Neuronal stem cell (in vitro differentiated cells): Measurements from ENCODE around the gene TCEAL8.

ENCODE experiments used
- DNase-seq: peaks from one replicate; pipeline ENCODE4 v3.0.0-alpha.2; 2013; ENCODE audit warnings: low spot score
- H2AFZ ChIP-seq: one replicate; pipeline ENCODE4 v1.6.1; 2013; ENCODE audit warnings: mild to moderate bottlenecking, low read length, inconsistent platforms
- H2AK5ac ChIP-seq: 2 replicates; pipeline ENCODE4 v1.6.1; 2013; ENCODE audit warnings: low read depth, mild to moderate bottlenecking, inconsistent platforms, low read length, moderate library complexity, mixed read lengths
- H2BK120ac ChIP-seq: 2 replicates; pipeline ENCODE4 v1.6.1; 2013; ENCODE audit warnings: low read depth, mild to moderate bottlenecking, inconsistent platforms, low read length, moderate library complexity, mixed read lengths
- H2BK12ac ChIP-seq: one replicate; pipeline ENCODE4 v1.6.1; 2013; ENCODE audit warnings: low read length, inconsistent platforms
- H2BK15ac ChIP-seq: 2 replicates; pipeline ENCODE4 v1.6.1; 2013; ENCODE audit warnings: mild to moderate bottlenecking, low read length, inconsistent platforms, mixed read lengths
- H2BK5ac ChIP-seq: one replicate; pipeline ENCODE4 v1.6.1; 2013; ENCODE audit warnings: inconsistent platforms, mild to moderate bottlenecking, low read length, moderate library complexity
- H3K14ac ChIP-seq: one replicate; pipeline ENCODE4 v1.6.1; 2013; ENCODE audit warnings: low read length, inconsistent platforms
- H3K18ac ChIP-seq: 2 replicates; pipeline ENCODE4 v1.6.1; 2013; ENCODE audit warnings: low read length, inconsistent platforms
- H3K23ac ChIP-seq: 2 replicates; pipeline ENCODE4 v1.6.1; 2013; ENCODE audit warnings: low read depth, mild to moderate bottlenecking, mixed read lengths, low read length, inconsistent platforms; ENCODE audit not compliant: poor library complexity
- H3K27ac ChIP-seq: replicated peaks from 3 replicates; pipeline ENCODE4 v1.5.1; 2013; ENCODE audit warnings: low read length, inconsistent platforms
- H3K27me3 ChIP-seq, 3 experiments: 2 replicates each; pipeline ENCODE4 v1.6.1; 2013; ENCODE audit warnings: low read length in 3 of 3, mild to moderate bottlenecking in 2 of 3, inconsistent platforms in 1 of 3, low read depth in 1 of 3, mixed read lengths in 1 of 3, moderate library complexity in 1 of 3; ENCODE audit not compliant: control insufficient read depth in 3 of 3, insufficient read depth in 3 of 3
- H3K36me3 ChIP-seq, 2 donors: replicated peaks in 1 of 2; 2 replicates each; pipeline ENCODE4 v1.6.1; 2013; ENCODE audit warnings: low read length in 2 of 2; ENCODE audit not compliant: control insufficient read depth in 2 of 2, insufficient read depth in 2 of 2
- H3K4ac ChIP-seq: 2 replicates; pipeline ENCODE4 v1.6.1; 2013; ENCODE audit warnings: inconsistent platforms, mild to moderate bottlenecking, low read length, moderate library complexity
- H3K4me1 ChIP-seq, 2 donors: 1 replicate in 1 of 2; 2 replicates in 1 of 2; pipeline ENCODE4 v1.6.1; 2013; ENCODE audit warnings: low read length in 2 of 2, low read depth in 1 of 2; ENCODE audit not compliant: control insufficient read depth in 2 of 2, insufficient read depth in 1 of 2
- H3K4me2 ChIP-seq: one replicate; pipeline ENCODE4 v1.6.1; 2013; ENCODE audit warnings: mild to moderate bottlenecking, low read length, inconsistent platforms; ENCODE audit not compliant: insufficient read depth, poor library complexity, severe bottlenecking
- H3K4me3 ChIP-seq, 2 donors: 2 replicates each; pipeline ENCODE4 v1.5.1; 2013; ENCODE audit warnings: low read length in 2 of 2, mild to moderate bottlenecking in 2 of 2, inconsistent platforms in 1 of 2, moderate library complexity in 1 of 2
- H3K79me1 ChIP-seq: one replicate; pipeline ENCODE4 v1.6.1; 2013; ENCODE audit warnings: low read depth, mild to moderate bottlenecking, inconsistent platforms, low read length, moderate library complexity
- H3K9ac ChIP-seq: one replicate; pipeline ENCODE4 v1.6.1; 2013; ENCODE audit warnings: mild to moderate bottlenecking, low read depth, low read length, inconsistent platforms; ENCODE audit not compliant: poor library complexity
- H3K9me3 ChIP-seq, 2 donors: replicated peaks in 1 of 2; 2 replicates each; pipeline versions ENCODE3 to v1.6.1; 2013; ENCODE audit warnings: low read length in 2 of 2, mild to moderate bottlenecking in 2 of 2, inconsistent platforms in 1 of 2, low read depth in 1 of 2, mixed read lengths in 1 of 2, moderate library complexity in 1 of 2; ENCODE audit not compliant: control insufficient read depth in 2 of 2, insufficient read depth in 1 of 2
- H4K8ac ChIP-seq: one replicate; pipeline ENCODE4 v1.6.1; 2013; ENCODE audit warnings: low read depth, mild to moderate bottlenecking, inconsistent platforms, low read length, moderate library complexity
- H4K91ac ChIP-seq: one replicate; pipeline ENCODE4 v1.6.1; 2013; ENCODE audit warnings: low read length, low read depth, mild to moderate bottlenecking, inconsistent platforms; ENCODE audit not compliant: poor library complexity
- WGBS, 2 donors: extraction: QIAGEN DNeasy Blood & Tissue Kit; methylation state at CpG; one replicate each; pipeline ENCODE4 v1.1.7; 2013; ENCODE audit warnings: missing lambda C conversion rate in 2 of 2, mixed read lengths in 1 of 2; ENCODE audit not compliant: insufficient read length in 2 of 2, insufficient replicate concordance in 1 of 2; ENCODE audit errors: extremely low coverage in 2 of 2; 5-methylcytosine and 5-hydroxymethylcytosine counted together

The TCEAL8 gene

DNA sequence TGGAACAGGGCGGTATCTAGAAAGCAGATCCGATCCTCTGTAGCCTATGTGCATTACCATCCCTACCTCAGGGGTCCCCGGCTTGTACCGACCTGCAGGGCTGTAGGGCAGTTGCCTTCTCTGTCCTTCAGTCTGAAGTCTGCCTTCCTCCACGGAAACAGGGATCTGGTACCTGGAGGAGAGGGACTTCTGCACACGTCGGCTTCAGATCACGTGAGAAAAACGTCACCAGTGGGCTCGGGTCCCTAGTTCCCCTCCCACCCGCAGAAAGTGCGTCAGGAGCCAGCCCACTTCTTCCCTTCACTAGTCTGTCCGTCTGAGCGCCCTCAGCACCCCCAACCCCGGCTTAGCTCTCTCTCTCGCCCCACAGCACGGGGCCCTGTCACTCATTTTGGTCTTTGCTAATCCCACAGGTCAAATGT is 21.6 kb upstream of the TCEAL8 start, which contains the start of gene TCEAL5:
Gene TCEAL5 (minus strand): TSS at position 170 of the 422 bp plus-strand sequence. CDS start 2,187 bp downstream, outside the sequence.
- Histone ChIP-seq H3K36me3 (no peaks in the 10 kb centered on the region), H3K4ac (no peak within 1 kb of the TSS), H3K4me3 (peak within 1 kb of the TSS; percentile 44 to 69), H2AK5ac (no peak within 1 kb of the TSS), H3K9ac (no peak within 1 kb of the TSS), H3K18ac (no peak within 1 kb of the TSS), H3K9me3 (no peaks in the 10 kb centered on the region), H3K14ac (no peak within 1 kb of the TSS), H3K79me1 (no peaks in the 10 kb centered on the region), H3K27ac (no peak within 1 kb of the TSS), H2AFZ (peak within 1 kb of the TSS; percentile 75), H2BK15ac (no peak within 1 kb of the TSS), H3K4me2 (peak within 1 kb of the TSS; percentile 18), H3K4me1 (no peaks in the 10 kb centered on the region), H2BK5ac (no peak within 1 kb of the TSS), H4K8ac (no peak within 1 kb of the TSS), H4K91ac (no peak within 1 kb of the TSS), H3K27me3 (peaks cover 0 to 53% (median 0%) of the 10 kb centered on the region in 3 experiments), H2BK120ac (no peak within 1 kb of the TSS), H3K23ac (no peak within 1 kb of the TSS), H2BK12ac (no peak within 1 kb of the TSS)
- no peak for DNase-seq
- WGBS, 2 donors = no CpG with 5 or more reads among the region's 17 CpGs

GRCh38 chrX:103275947-103276567 is 21.1 kb upstream of the TCEAL8 start:
- peak overlapping the region; percentile 44 to 50 for H3K4me3 ChIP-seq
- DNase-seq = no peak
- no peak overlapping the region for H3K9ac ChIP-seq
- no peak overlapping the region for H2BK120ac ChIP-seq
- H2BK12ac ChIP-seq = no peak overlapping the region
- H3K4me2 ChIP-seq = no peak overlapping the region
- no peak overlapping the region for H4K91ac ChIP-seq
- no peak overlapping the region for H3K27ac ChIP-seq
- H3K4me1 ChIP-seq = no peaks in the 10 kb centered on the region
- no peak overlapping the region for H4K8ac ChIP-seq
- H2BK15ac ChIP-seq = no peak overlapping the region
- H3K4ac ChIP-seq = no peak overlapping the region
- no peaks in the 10 kb centered on the region for H3K36me3 ChIP-seq
- no peak overlapping the region for H3K18ac ChIP-seq
- H3K79me1 ChIP-seq = no peaks in the 10 kb centered on the region
- no CpG with 5 or more reads among the region's 23 CpGs for WGBS, 2 donors
- H3K14ac ChIP-seq = no peak overlapping the region
- peaks cover 0 to 56% (median 0%) of the 10 kb centered on the region in 3 experiments for H3K27me3 ChIP-seq
- H2AFZ ChIP-seq = peak overlapping the region; percentile 75
- H3K9me3 ChIP-seq = no peaks in the 10 kb centered on the region
- no peak overlapping the region for H2AK5ac ChIP-seq
- H2BK5ac ChIP-seq = no peak overlapping the region
- no peak overlapping the region for H3K23ac ChIP-seq

DNA sequence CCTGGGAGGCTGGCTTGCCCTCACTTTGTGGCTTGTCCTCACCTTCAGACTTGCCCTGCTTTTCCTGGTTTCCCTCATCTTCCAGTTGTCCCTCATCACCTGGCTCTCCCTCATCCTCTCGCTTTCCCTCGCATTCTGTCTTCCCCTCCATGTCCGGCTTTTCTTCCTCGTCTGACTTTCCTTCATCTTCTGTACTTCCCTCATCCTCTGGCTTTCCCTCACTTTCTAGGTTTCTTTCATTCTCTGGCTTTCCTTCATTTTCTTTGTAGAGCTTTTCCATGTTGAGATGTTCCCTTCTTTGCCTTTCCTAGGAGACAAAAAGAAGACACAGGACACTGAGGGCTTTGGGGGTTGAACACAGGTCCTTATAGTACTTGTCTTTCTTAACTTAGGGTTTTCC is 19.3 kb upstream of the TCEAL8 start:
- Histone ChIP-seq H4K8ac (no peak overlapping the region), H2AFZ (no peak overlapping the region), H2BK12ac (no peak overlapping the region), H3K4ac (no peak overlapping the region), H3K9ac (no peak overlapping the region), H3K4me2 (no peak overlapping the region), H3K9me3 (no peaks in the 10 kb centered on the region), H3K23ac (no peak overlapping the region), H3K14ac (no peak overlapping the region), H4K91ac (no peak overlapping the region), H3K18ac (no peak overlapping the region), H2BK5ac (no peak overlapping the region), H3K27me3 (peaks cover 0 to 63% (median 0%) of the 10 kb centered on the region in 3 experiments), H3K4me1 (no peaks in the 10 kb centered on the region), H3K36me3 (no peaks in the 10 kb centered on the region), H3K27ac (no peak overlapping the region), H3K79me1 (no peaks in the 10 kb centered on the region), H3K4me3 (no peak overlapping the region), H2BK15ac (no peak overlapping the region), H2AK5ac (no peak overlapping the region), H2BK120ac (no peak overlapping the region)
- DNase-seq = no peak
- WGBS, 2 donors = no CpG with 5 or more reads among the region's 4 CpGs

DNA sequence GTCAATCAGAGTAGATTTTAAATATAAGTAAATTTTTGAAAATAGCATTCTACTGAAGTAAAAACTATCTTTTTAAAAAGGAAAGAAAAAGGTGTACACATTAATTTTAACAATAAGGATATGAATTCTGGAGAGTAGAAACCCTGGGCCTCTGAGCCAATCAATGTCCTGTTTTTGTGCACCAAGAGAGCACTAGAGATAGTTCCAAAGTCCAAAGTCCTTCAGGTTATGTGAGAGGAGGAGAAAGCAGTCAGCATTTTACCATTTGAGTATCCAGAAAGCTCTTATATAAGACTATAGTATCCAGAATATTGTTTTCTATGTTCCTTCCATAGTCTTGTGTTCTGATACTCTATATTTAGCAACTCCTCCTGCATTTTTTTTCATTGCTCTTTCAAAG is 3.3 kb upstream of the TCEAL8 start:
- Histone ChIP-seq H3K9me3 (no peaks in the 10 kb centered on the region), H3K18ac (no peak overlapping the region), H3K79me1 (no peaks in the 10 kb centered on the region), H3K14ac (no peak overlapping the region), H2BK120ac (no peak overlapping the region), H3K4me3 (no peak overlapping the region), H3K36me3 (peaks cover 0 to 5% of the 10 kb centered on the region in 2 donors), H2AK5ac (no peak overlapping the region), H4K91ac (no peak overlapping the region), H3K9ac (no peak overlapping the region), H3K4me1 (peaks cover 0 to 2% of the 10 kb centered on the region in 2 donors), H3K27ac (no peak overlapping the region), H3K4me2 (no peak overlapping the region), H2BK15ac (no peak overlapping the region), H2AFZ (no peak overlapping the region), H2BK5ac (no peak overlapping the region), H3K23ac (no peak overlapping the region), H2BK12ac (no peak overlapping the region), H4K8ac (no peak overlapping the region), H3K27me3 (peaks cover 0 to 37% (median 0%) of the 10 kb centered on the region in 3 experiments), H3K4ac (no peak overlapping the region)
- no peak for DNase-seq
